IPS-11a (cell line): ENCODE data around the gene PNLIP.

ENCODE experiments used
- H3K4me3 ChIP-seq: one replicate; pipeline ENCODE4 v1.5.1; 2013; ENCODE audit warnings: low read depth, low read length, control low read depth

PNLIP gene

GRCh38 chr10:116567335-116567734, 21.6 kb downstream of the PNLIP start:
- no peak overlapping the region for H3K4me3 ChIP-seq

DNA sequence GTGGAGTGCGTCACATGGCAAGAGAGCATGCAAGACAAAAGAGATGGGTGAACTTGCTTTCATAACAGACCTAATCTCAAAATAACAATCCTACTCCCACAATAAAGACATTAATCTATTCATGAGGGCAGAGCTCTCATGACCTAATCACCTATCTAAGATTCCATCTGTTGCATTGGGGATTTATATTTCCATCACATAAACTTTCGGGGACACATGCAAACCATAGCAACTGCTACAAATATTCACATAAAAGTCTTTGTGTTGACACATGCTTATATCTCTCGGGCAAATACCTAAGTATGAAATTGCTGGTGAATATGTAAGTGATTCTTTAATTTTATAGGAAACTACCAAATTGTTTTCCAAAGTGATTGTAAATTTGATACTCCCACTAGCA, 29.1 kb downstream of the PNLIP start:
- no peak overlapping the region for H3K4me3 ChIP-seq

GRCh38 chr10:116587878-116588591, 42.3 kb downstream of the PNLIP start:
- no peak overlapping the region for H3K4me3 ChIP-seq

GRCh38 chr10:116588995-116589394, 43.3 kb downstream of the PNLIP start:
- no peak overlapping the region for H3K4me3 ChIP-seq

- H3K4me3 ChIP-seq = no peak overlapping the region
Measured at GRCh38 chr10:116589926-116590325, 44.2 kb downstream of the PNLIP start.

DNA sequence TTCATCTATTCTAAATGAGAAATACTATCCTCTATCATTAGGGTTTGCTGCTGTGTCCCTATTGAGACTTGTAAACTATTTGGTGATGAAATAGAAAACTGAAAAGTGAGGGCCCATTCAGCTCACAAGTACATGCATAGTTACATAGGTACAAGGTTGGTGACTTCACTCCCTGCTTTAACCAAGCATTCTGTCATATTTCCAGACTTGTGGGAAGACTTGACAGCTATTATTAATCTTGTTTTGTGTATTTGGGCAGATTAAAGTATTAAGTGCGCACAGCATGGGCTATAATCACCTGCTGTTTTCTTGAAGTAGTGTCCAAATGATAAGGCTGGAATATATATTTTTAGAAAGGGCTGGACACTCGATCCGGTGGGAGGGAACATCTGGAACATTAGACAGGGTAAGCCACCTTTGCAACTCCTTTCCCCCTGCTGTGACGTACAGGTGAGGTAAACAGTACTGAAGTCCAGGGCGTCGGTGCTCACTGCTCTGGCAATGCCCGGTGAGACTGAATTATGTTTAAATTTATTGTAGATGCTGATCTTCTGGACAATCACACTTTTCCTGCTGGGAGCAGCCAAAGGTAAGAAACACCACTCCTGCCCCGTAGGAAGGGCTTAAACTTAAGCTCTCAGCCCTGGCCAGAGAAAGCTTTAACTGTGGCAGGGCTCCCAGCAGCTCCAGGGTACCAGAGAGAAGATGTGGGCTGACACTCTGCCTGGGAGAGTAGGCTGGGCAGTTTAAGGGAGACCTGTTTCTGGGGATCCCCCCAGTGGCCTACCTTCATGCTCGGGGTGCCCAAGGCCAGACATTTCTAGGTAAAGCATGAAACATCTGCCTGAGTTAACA, 45.1 kb downstream of the PNLIP start, which contains the start of gene PNLIPRP1:
Gene PNLIPRP1 (plus strand): TSS at position 370 of the 855 bp plus-strand sequence. CDS start 171 bp downstream, at position 541.
- H3K4me3 ChIP-seq = no peak within 1 kb of the TSS

- no peak overlapping the region for H3K4me3 ChIP-seq
Measured at GRCh38 chr10:116593139-116593740, 47.5 kb downstream of the PNLIP start.

GRCh38 chr10:116594525-116595035, 48.8 kb downstream of the PNLIP start:
- H3K4me3 ChIP-seq = no peak overlapping the region

DNA sequence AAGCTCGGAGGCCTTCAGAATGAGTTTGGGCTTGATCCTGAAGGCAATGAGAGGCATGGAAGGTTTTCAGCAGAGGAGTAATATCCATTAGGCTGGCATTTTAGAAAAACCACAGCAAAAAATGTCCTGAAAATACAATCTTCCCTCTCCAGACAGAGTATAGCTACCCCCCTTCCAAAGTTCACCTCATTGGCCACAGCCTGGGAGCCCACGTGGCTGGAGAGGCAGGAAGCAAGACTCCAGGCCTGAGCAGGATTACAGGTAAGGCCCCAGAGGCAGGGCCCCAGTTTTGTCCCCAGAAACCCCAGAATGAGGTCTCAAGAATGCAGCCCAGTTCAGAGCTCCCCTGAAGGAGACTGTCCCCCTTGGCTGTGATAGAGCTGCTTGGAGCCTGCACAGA, 50.3 kb downstream of the PNLIP start:
- H3K4me3 ChIP-seq = no peak overlapping the region

- H3K4me3 ChIP-seq = no peak overlapping the region
Measured at GRCh38 chr10:116597543-116597942, 51.8 kb downstream of the PNLIP start.

DNA sequence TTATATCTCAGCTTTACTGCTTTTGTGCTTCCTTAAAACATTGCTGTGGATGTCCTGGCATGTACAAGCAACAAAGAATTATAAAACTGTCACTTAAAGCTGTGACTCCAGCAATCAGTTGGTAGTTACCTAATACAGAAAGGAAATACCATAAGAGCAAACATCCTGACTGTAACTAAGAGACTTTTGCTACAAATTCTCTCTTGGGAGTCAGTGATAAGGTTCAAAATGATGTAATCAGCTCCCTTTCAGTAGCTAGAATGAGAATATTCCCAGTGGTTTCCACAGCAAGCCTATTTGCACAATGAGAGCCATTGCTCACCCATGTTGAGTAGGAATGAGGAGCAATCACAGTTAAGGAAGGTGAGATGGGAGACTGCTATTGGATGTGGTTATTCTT, 52.6 kb downstream of the PNLIP start:
- no peak overlapping the region for H3K4me3 ChIP-seq

DNA sequence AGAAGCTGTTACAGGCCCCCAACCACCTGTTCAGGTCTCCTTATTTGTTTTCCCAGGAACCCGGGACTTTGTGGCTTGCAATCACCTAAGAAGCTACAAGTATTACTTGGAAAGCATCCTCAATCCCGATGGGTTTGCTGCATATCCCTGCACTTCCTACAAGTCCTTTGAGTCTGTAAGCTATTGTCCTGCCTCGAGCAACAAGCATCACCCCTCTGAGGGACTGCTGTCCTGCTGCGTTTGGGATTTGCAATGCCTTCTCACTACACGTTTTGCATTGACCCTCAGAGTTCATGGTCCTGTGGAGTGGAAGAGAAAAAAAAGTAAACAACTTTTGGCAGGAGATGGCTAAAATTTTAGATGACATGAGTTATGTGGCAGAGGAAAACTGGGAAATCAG, 54.3 kb downstream of the PNLIP start:
- H3K4me3 ChIP-seq = no peak overlapping the region

GRCh38 chr10:116602648-116603400, 57.1 kb downstream of the PNLIP start:
- H3K4me3 ChIP-seq = no peak overlapping the region

- no peak overlapping the region for H3K4me3 ChIP-seq
Measured at GRCh38 chr10:116606061-116606483, 60.3 kb downstream of the PNLIP start.

DNA sequence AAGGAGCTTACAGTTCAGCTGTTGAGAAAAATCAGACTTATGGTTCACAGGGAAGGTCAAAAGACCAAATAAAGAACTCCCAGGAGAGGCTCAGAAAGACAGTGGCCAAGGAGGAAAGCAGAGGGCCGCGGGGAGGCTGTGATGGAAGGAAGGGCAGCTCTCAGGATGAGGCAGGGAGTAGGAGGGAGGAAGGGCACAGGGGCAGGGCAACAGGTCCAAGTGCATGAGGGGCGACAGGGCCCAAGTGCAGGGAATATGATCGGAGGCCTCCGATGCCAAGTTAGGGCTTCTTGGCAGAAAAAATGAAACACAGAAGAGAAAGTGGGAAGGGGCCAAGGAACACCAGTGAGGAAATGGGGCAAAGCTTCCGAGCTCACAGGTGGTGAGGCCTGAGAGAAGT, 61.6 kb downstream of the PNLIP start:
- H3K4me3 ChIP-seq = no peak overlapping the region

DNA sequence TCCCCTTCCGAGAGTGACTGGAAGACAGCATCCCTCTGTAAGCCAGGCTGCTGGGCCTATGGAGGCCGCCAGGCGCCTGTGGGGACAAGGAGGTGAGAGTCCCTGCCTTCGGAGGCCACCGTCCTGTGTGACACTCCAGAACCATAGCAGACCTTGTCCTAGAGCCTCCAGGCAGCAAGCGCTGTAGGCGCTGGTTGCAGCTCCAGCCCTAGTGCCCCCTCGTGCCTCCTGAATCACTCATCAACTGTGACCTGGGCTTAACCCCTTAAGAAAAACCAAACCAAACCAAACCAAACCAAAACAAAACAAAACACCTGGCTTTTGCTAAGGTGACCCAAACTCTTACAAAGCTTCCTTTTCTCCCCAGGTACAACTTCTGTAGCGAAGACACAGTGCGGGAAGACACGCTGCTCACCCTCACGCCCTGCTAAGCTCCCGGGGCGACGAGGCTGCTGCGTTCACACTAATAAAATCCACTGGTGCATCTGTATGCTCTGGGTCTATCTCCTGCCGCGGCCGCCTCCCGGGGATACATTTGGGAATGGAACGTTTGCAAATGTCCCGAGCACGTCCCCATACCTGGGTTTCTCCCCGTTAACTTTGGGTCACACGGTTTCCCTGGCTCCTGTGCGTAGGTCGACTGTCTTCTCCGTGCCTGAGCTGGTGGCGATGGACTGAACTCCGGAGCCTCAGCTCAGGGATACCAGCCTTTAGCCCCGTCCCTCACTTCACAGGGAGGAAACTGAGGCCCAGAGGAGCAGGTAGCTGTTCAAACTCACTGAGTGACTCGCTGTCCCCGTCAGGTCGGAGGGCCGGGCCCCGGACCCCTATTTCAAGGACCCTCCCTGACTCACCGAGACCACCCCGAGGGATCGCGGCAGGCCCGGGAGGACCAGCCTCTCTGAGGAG, 63.2 kb downstream of the PNLIP start:
- H3K4me3 ChIP-seq = peak overlapping the region; percentile 51

- H3K4me3 ChIP-seq = no peak overlapping the region
Measured at GRCh38 chr10:116610443-116611152, 64.9 kb downstream of the PNLIP start.

GRCh38 chr10:116611153-116611545, 65.4 kb downstream of the PNLIP start:
- no peak overlapping the region for H3K4me3 ChIP-seq

DNA sequence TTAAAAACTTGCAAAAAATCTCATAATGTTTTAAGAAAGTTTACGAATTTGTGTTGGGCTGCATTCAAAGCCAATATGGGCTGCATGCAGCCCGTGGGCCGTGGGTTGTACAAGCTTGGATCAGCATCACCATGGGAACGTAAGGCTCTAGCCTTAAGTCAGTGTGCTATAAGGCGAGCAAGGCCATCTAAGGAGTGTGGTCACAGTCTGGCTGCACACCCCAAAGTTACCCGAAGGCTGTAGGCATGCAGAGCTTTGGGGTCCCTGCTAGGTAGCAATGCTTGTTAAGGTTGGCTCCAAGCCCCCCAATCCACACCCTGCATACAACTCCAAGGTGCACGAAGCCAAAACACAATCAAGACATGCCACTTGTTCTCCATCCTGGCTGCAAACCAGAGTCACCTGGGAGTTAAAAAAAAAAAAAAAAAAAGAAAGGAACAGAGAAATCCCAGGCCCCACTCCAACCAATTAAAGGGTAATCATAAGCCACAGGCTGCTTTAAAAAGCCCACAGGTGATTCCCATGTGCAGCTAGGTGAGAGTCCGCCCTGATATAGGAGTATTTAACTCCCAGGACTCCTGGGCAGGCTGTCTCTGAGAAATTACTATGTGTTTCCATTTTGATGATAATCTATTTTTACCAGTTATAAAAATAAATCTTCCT, 66.5 kb downstream of the PNLIP start:
- H3K4me3 ChIP-seq = no peak overlapping the region
